ENCODE data around the gene ANKS1B. TPM values are rescaled to one million over a fixed set of nuclear protein-coding genes. Genes with fewer than 3 reads are reported as not detected.
"Not testable (repeated sequence)": the region's sequence is repeated elsewhere in the genome, so short reads cannot be mapped to it uniquely, and the experiment has no call there.

ANKS1B gene
- total RNA-seq, 1 experiment from 2014 or later: 0.61 TPM

GRCh38 chr12:99732131-99732530, 252.6 kb downstream of the ANKS1B start:
- DNase-seq: no peak
- no peak overlapping the region for H3K4me3 ChIP-seq (ENCODE audit: low read depth, low read length)
- H3K27me3 ChIP-seq (replicated peaks; ENCODE audit: control insufficient read depth, insufficient read depth, low read length): no peaks in the 10 kb centered on the region
- no peaks in the 10 kb centered on the region for H3K9me3 ChIP-seq
- Mint-ChIP-seq H3K4me1 (ENCODE audit: low read depth, unreplicated experiment) (no peaks in the 10 kb centered on the region), H3K27me3 (ENCODE audit: insufficient read depth, unreplicated experiment) (peaks cover 14% of the 10 kb centered on the region), H3K9me3 (ENCODE audit: unreplicated experiment) (no peaks in the 10 kb centered on the region), H3K4me3 (ENCODE audit: unreplicated experiment) (no peak overlapping the region), H3K27ac (ENCODE audit: unreplicated experiment) (no peak overlapping the region), H3K36me3 (ENCODE audit: insufficient read depth, unreplicated experiment) (no peaks in the 10 kb centered on the region)
- ChIA-PET CTCF (no interaction called here), POLR2A (no interaction called here)
- H3K36me3 ChIP-seq (ENCODE audit: control insufficient read depth, insufficient read depth, low read length): no peaks in the 10 kb centered on the region
- no TSS peak for BruUV-seq (replicated peaks)
- TF ChIP-seq CTCF (IDR thresholded peaks at IDR 0.05; ENCODE audit: insufficient read depth in 1 of 2, low read depth in 1 of 2, low read length in 1 of 2, severe bottlenecking in 1 of 2, unreplicated experiment in 1 of 2): no peak
- intact Hi-C loops (cut with micrococcal nuclease; ENCODE audit: unreplicated experiment): no loop called here
- H3K4me1 ChIP-seq: no peaks in the 10 kb centered on the region

GRCh38 chr12:99722690-99723486, 261.8 kb downstream of the ANKS1B start:
- Histone ChIP-seq H3K4me3 (ENCODE audit: low read depth, low read length) (no peak overlapping the region), H3K9me3 (no peaks in the 10 kb centered on the region), H3K27me3 (replicated peaks; ENCODE audit: control insufficient read depth, insufficient read depth, low read length) (no peaks in the 10 kb centered on the region), H3K36me3 (ENCODE audit: control insufficient read depth, insufficient read depth, low read length) (no peaks in the 10 kb centered on the region), H3K4me1 (no peaks in the 10 kb centered on the region)
- intact Hi-C loops (cut with micrococcal nuclease; ENCODE audit: unreplicated experiment): no loop called here
- Mint-ChIP-seq H3K36me3 (ENCODE audit: insufficient read depth, unreplicated experiment) (no peaks in the 10 kb centered on the region), H3K27ac (ENCODE audit: unreplicated experiment) (no peak overlapping the region), H3K4me1 (ENCODE audit: low read depth, unreplicated experiment) (no peaks in the 10 kb centered on the region), H3K4me3 (ENCODE audit: unreplicated experiment) (no peak overlapping the region), H3K27me3 (ENCODE audit: insufficient read depth, unreplicated experiment) (peaks cover 5% of the 10 kb centered on the region), H3K9me3 (ENCODE audit: unreplicated experiment) (no peaks in the 10 kb centered on the region)
- no peak for TF ChIP-seq CTCF (IDR thresholded peaks at IDR 0.05; ENCODE audit: insufficient read depth in 1 of 2, low read depth in 1 of 2, low read length in 1 of 2, severe bottlenecking in 1 of 2, unreplicated experiment in 1 of 2)
- CTCF ChIA-PET: no interaction called here
- no TSS peak for BruUV-seq (replicated peaks)
- DNase-seq: no peak
- POLR2A ChIA-PET: no interaction called here

- H3K27me3 ChIP-seq (replicated peaks; ENCODE audit: control insufficient read depth, insufficient read depth, low read length): no peaks in the 10 kb centered on the region
- H3K36me3 ChIP-seq (ENCODE audit: control insufficient read depth, insufficient read depth, low read length): no peaks in the 10 kb centered on the region
- H3K4me1 ChIP-seq: no peaks in the 10 kb centered on the region
- Mint-ChIP-seq H3K4me3 (ENCODE audit: unreplicated experiment) (no peak overlapping the region), H3K27me3 (ENCODE audit: insufficient read depth, unreplicated experiment) (peaks cover 7% of the 10 kb centered on the region), H3K9me3 (ENCODE audit: unreplicated experiment) (no peaks in the 10 kb centered on the region), H3K27ac (ENCODE audit: unreplicated experiment) (no peak overlapping the region), H3K4me1 (ENCODE audit: low read depth, unreplicated experiment) (no peaks in the 10 kb centered on the region), H3K36me3 (ENCODE audit: insufficient read depth, unreplicated experiment) (no peaks in the 10 kb centered on the region)
- H3K4me3 ChIP-seq (ENCODE audit: low read depth, low read length): no peak overlapping the region
- H3K9me3 ChIP-seq: no peaks in the 10 kb centered on the region
- no peak for TF ChIP-seq CTCF (IDR thresholded peaks at IDR 0.05; ENCODE audit: insufficient read depth in 1 of 2, low read depth in 1 of 2, low read length in 1 of 2, severe bottlenecking in 1 of 2, unreplicated experiment in 1 of 2)
- no peak for DNase-seq
- ChIA-PET CTCF (no interaction called here), POLR2A (no interaction called here)
- no TSS peak for BruUV-seq (replicated peaks)
- intact Hi-C loops (cut with micrococcal nuclease; ENCODE audit: unreplicated experiment): no loop called here
Observed at GRCh38 chr12:99721715-99722275, 262.9 kb downstream of the ANKS1B start.

GRCh38 chr12:99720083-99720465, 264.7 kb downstream of the ANKS1B start:
- BruUV-seq (replicated peaks); H3K9me3 Mint-ChIP-seq (ENCODE audit: unreplicated experiment); H3K4me3 ChIP-seq (ENCODE audit: low read depth, low read length); DNase-seq; H3K36me3 ChIP-seq (ENCODE audit: control insufficient read depth, insufficient read depth, low read length); CTCF ChIA-PET; H3K27ac Mint-ChIP-seq (ENCODE audit: unreplicated experiment); POLR2A ChIA-PET; H3K27me3 ChIP-seq (replicated peaks; ENCODE audit: control insufficient read depth, insufficient read depth, low read length); intact Hi-C loops (cut with micrococcal nuclease; ENCODE audit: unreplicated experiment); H3K4me1 ChIP-seq; H3K4me1 Mint-ChIP-seq (ENCODE audit: low read depth, unreplicated experiment); H3K4me3 Mint-ChIP-seq (ENCODE audit: unreplicated experiment); H3K36me3 Mint-ChIP-seq (ENCODE audit: insufficient read depth, unreplicated experiment); H3K9me3 ChIP-seq: not testable (repeated sequence)
- H3K27me3 Mint-ChIP-seq (ENCODE audit: insufficient read depth, unreplicated experiment): peaks cover 14% of the 10 kb centered on the region

- H3K4me3 ChIP-seq (ENCODE audit: low read depth, low read length); H3K36me3 ChIP-seq (ENCODE audit: control insufficient read depth, insufficient read depth, low read length); H3K4me1 Mint-ChIP-seq (ENCODE audit: low read depth, unreplicated experiment); BruUV-seq (replicated peaks); CTCF ChIA-PET; H3K9me3 ChIP-seq; H3K27me3 ChIP-seq (replicated peaks; ENCODE audit: control insufficient read depth, insufficient read depth, low read length); intact Hi-C loops (cut with micrococcal nuclease; ENCODE audit: unreplicated experiment); H3K36me3 Mint-ChIP-seq (ENCODE audit: insufficient read depth, unreplicated experiment); DNase-seq; POLR2A ChIA-PET; H3K4me1 ChIP-seq; H3K4me3 Mint-ChIP-seq (ENCODE audit: unreplicated experiment); H3K27ac Mint-ChIP-seq (ENCODE audit: unreplicated experiment); H3K9me3 Mint-ChIP-seq (ENCODE audit: unreplicated experiment): not testable (repeated sequence)
- H3K27me3 Mint-ChIP-seq (ENCODE audit: insufficient read depth, unreplicated experiment): peaks cover 14% of the 10 kb centered on the region
Observed at GRCh38 chr12:99719411-99720082, 265.2 kb downstream of the ANKS1B start.

Data from Caco-2 (cell line).